Islet of Langerhans (tissue), 1 donor: ENCODE results near the gene HCAR3.
"Not testable (repeated sequence)": the region's sequence is repeated elsewhere in the genome, so short reads cannot be mapped to it uniquely, and the experiment has no call there.

Experiments used
- FAIRE-seq: peaks from one replicate; lab custom pipeline; 2011; peaks lifted over from hg19 to GRCh38; lab: Jason Lieb, UNC

HCAR3 gene

DNA sequence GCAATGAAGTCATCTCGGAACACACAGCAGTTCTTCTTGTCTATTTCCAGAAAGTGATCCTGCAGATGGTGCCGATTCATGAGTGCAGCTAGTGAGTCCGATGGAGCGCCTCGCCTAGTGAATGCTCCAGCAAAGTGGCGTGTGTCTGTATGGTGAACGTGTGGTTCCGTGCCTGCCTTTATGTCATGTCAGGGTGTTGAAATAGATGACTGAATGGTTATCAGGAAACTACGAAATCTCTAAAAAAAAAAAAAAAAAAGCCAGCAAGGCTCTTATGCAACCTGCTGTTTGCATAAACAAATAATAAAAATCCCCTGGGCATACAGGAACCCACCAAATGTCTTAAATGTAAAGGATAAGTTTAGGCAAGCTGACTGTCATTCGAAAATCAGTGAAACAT lies at the start of gene HCAR3:
HCAR3 (minus strand) TSS at position 154 of the 400 bp plus-strand sequence; CDS start at position 80, 74 bp downstream.
- not testable (repeated sequence) for FAIRE-seq

- no peak for FAIRE-seq
These were observed 41.0 kb upstream of the HCAR3 start for GRCh38 chr12:122757568-122757967.

DNA sequence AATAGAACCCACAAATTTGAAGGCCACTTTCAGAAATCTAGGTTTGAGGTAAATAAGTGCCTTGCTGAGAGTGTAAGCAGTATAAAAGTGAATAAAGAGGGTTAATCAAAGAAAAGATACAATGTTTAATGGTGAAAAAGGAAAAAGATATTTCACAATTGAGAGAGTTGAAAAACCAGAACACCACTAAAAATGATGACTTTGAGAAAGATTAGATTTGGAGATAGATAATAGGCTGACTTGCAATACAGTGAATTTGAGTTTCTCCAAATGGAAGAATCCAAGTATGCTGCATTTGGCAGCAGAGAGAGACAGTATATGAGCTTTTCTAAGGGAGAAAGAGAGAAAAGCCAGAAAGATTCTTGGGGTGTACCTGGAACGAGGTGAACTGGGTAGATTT lies 38.2 kb upstream of the HCAR3 start:
- no peak for FAIRE-seq

GRCh38 chr12:122753319-122753650 lies 36.7 kb upstream of the HCAR3 start:
- FAIRE-seq = no peak

GRCh38 chr12:122752464-122753318 lies 36.1 kb upstream of the HCAR3 start, which contains the start of gene DENR:
Gene DENR, plus strand, starts transcription at chr12:122752824. Its CDS starts 878 bp downstream, at chr12:122753702.
- FAIRE-seq = peak; percentile 36

DNA sequence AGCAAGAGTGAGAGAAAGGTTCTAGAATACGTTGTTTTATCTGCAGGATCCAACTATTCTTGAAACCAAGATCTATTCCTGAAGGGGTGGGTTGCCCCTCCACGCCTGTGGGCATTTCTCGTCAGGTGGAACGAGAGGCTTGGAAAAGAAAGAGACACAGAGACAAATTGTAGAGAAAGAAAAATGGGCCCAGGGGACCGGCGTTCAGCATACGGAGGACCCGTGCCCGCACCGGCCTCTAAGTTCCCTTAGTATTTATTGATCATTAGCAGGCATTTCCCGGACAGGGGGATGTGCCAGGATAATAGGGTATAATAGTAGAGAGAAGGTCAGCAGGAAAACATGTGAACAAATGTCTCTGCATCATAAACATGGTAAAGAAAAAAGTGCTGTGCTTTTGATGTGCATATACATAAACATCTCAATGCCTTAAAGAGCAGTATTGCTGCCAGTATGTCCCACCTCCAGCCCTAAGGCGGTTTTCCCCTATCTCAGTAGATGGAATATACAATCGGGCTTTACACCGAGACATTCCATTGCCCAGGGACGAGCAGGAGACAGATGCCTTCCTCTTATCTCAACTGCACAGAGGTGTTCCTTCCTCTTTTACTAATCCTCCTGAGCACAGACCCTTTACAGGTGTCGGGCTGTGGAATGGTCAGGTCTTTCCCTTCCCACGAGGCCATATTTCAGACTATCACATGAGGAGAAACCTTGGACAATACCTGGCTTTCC lies 34.3 kb upstream of the HCAR3 start:
- FAIRE-seq = not testable (repeated sequence)

DNA sequence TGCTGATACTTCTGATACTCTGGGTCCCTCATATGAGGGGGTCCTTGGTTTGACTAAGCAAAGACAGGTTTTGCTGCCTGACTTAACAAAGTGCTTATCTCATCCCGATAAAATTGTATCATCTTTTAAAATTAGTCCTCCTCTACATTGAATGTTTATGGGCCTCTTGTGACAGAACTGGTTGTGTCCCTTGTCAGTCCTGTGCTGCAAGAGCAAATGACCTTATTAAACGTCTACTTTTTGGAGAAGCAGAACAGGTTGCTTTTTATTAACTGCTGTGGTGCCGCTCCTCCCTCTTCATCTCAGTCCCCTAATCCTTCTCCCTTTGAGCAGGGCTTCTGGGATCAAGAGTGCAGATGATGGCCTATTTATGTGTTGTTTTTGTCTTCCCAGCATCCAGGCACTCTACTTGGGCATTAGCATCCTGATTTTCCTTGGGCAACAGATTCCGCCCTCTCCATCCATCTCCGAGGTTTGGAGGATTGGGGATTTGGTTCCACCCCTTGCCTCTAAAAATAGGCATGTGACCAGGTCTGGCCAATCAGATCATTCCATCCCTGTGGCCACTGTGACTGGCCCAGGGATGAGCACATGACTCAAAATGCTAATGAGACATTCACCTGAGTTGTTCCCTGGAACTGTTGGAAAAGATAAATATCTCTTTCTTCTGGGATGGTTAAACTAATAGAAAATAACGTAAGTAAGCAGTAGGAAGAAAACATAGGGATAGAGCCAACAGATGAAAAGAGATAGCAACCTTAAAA lies 33.1 kb upstream of the HCAR3 start:
- no peak for FAIRE-seq

- no peak for FAIRE-seq
These were observed 30.9 kb upstream of the HCAR3 start for GRCh38 chr12:122747224-122748135.

GRCh38 chr12:122743895-122744525 lies 27.4 kb upstream of the HCAR3 start:
- FAIRE-seq = no peak

DNA sequence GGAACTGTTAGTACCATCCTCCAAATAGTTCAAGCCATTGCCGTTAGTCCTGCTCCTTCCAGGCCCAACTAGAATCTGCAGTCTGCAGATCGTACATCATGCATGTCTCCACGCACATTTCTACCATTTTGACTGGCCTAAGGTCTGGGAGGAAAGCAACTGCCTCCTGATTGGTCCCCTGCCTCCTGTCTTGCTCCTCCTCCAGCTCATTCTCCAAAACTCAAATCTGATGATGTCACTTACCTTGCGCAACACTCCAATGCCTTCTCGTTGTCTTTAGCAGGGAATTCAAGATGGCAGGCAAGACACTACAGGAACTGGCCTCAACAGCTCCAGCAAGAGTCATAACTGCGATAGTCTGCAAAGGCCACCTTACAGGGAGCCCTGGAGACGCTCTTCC lies 23.7 kb upstream of the HCAR3 start:
- no peak for FAIRE-seq

- FAIRE-seq = no peak
These were observed 22.0 kb upstream of the HCAR3 start for GRCh38 chr12:122738571-122738970.

GRCh38 chr12:122732611-122733010 lies 16.0 kb upstream of the HCAR3 start:
- no peak for FAIRE-seq

DNA sequence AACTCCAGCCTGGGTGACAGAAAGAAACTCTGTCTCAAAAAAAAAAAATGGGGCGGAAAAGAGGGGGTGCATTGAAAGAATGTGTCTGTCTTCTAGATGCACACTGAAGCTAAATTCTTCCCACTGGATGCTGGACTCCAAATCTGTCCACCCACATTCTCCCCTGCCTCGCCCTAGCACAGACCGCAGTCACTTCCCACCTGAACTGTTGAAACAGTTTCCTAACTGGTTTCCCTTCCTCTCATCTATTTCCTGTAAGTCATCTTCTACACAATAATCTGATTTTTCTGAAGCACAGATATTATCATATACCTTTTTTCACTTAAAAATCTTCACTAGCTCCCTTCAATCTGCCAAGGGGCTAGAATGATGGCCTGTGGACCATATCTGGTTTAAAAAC lies 15.6 kb upstream of the HCAR3 start:
- FAIRE-seq = no peak

GRCh38 chr12:122730215-122731014 lies 13.8 kb upstream of the HCAR3 start, which contains the start of gene HCAR1:
Gene HCAR1, minus strand, starts transcription at chr12:122730844. Its CDS starts 505 bp downstream, at chr12:122730339.
- FAIRE-seq = no peak

GRCh38 chr12:122729583-122730214 lies 13.1 kb upstream of the HCAR3 start:
- no peak for FAIRE-seq

DNA sequence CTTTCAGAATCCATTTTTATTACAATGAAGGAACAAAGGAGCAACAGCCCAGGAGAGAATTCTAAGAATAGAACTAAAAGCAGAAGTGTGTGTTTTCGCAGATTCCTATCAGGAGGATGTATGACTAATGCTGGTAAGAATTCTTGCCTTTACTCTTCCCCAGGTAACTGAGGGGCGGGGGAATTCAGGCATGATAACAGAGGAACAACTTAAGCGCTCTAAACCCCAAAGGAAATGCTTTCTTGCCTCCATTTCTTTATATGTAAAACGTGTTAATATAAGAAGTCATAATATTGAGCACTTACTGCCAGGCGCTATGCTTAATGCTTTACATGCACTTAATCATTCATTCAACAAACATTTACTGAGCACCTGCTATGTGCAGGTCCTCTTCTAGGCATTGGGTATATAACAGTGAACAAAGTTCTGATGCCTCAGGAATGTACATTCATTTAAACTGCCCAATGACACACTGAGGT lies 9.5 kb upstream of the HCAR3 start:
- FAIRE-seq = no peak

GRCh38 chr12:122725452-122726079 lies 9.0 kb upstream of the HCAR3 start:
- no peak for FAIRE-seq

DNA sequence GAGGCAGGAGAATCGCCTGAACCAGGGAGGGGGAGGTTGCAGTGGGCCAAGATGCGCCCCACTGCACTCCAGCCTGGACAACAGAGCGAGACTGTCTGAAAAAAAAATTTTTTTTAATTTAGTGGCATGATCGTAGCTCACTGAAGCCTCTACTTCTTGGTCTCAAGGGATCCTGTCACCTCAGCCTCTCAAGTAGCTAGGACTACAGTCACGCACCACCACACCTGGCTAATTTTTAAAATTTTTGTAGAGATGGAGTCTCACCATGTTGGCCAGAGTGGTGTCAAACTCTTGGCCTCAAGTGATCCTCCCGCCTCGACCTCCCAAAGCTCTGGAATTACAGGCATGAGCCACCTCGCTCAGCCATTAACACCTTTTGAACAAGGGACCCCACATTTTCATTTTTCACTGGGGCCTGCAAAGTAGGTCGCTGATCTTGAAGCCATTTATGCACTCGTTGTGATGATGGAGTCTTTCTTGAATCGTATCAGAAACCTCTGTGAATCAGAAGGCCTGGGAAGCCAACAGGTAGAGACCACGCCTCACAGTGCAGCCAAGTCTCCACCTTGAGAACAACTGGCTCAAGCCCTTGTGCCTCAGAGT lies 8.1 kb upstream of the HCAR3 start:
- no peak for FAIRE-seq

GRCh38 chr12:122722387-122722786 lies 5.8 kb upstream of the HCAR3 start:
- no peak for FAIRE-seq
